Stimulated activated CD8-positive, alpha-beta memory T cell treated with anti-CD3 and anti-CD28 coated beads, Interleukin-12 subunit alpha, Interleukin-12 subunit beta, amount 100 ng/mL, for 24 hours (primary cell): Measurements from ENCODE around the gene RIC8A.
"Not testable (repeated sequence)": the region's sequence is repeated elsewhere in the genome, so short reads cannot be mapped to it uniquely, and the experiment has no call there.

ENCODE experiments used
- DNase-seq: peaks from one replicate; pipeline ENCODE4 v3.0.0-alpha.2; 2020; ENCODE audit errors: extremely low read depth

The RIC8A gene

DNA sequence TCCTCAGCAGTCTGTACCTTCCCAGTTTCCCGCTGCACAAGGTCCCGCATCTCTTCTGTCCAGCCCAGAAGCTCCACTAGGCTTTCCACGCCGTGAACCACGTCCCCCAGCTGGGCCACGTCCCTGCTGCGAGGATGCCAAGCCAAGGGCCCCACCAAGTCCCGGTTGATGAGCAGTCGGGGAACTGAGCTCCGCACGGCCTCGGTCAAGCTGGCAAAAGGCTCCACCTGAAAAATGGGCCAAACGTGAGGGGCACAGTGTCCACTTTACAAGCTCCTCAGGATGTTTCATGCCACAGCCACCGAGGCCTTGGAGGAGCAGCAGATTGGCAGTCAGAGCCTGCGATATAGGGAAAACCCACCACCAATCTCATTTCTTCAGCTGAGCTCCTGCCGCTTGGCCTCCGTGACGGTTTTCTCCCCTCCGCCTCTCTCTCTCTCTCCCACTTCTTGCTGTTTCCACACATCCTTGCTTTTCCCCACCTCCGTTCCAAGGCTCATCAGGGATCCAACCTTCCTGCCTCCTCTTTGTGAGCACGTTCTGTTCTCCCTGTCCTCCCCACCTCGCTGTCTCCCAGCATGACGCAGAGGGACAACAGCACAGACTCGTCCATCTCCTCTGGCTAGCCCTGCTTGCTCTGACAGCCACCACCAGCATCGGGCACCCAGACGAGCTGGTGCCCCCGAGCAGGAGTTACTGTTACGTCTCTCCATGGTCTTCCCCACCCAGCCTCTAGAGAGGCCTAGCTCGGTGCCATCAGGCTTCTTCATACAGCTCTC is 11.5 kb downstream of the RIC8A start:
- no peak for DNase-seq

DNA sequence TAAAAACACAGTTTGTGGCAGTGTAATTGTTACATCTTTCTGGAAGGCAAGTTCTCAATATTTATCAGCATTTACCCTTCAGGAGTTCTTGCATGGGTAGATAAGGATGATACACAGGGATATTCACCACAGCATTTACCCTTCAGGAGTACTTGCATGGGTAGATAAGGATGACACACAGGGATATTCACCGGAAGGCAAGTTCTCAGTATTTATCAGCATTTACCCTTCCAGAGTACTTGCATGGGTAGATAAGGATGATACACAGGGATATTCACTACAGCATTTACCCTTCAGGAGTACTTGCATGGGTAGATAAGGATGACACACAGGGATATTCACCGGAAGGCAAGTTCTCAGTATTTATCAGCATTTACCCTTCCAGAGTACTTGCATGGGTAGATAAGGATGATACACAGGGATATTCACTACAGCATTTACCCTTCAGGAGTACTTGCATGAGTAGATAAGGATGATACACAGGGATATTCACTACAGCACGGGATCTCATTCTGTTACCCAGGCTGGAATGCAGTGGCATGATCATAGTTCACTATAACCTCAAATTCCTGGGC is 13.2 kb downstream of the RIC8A start:
- not testable (repeated sequence) for DNase-seq

- no peak for DNase-seq
These were observed 14.0 kb downstream of the RIC8A start for GRCh38 chr11:221539-221938.

- DNase-seq = no peak
These were observed 14.7 kb downstream of the RIC8A start for GRCh38 chr11:221998-222789.

DNA sequence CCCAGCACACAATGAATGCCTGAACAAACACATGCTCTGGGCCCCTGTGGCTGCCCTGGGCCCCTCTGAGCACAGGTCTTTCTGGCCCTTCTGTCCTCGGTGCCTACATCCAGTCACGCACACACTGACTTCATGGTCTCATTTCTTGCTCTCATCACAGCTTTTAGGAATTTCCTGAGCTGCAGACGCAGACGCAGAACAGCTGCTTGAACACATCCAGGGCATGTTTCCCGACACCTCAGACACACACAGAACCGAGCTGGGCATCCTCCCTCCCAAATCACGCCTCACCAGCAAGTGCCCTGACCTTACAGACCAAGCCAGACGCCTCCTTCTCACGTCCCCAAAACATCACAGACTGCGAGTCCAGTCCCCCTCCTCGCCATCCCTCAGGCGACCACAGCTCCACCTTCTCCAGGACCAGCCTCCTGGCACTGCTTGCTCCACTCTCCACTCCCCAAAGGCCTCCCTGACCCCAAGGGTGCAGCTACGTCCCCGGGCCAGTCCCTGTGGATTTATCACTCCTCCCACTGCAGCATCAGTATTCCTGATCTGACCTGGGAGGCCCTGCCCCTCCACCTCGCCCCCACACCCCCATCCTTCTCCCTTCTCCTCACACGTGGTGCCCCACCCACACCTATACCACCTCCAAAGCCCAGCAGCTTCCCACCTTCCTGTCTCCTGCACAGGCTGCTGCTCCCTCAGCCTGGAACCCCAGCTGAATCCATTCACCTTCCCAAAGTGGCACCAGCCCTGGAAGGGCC is 15.7 kb downstream of the RIC8A start:
- DNase-seq = no peak

- no peak for DNase-seq
These were observed 16.4 kb downstream of the RIC8A start for GRCh38 chr11:223884-224283.

GRCh38 chr11:224424-224823 is 16.9 kb downstream of the RIC8A start:
- DNase-seq = no peak

GRCh38 chr11:225734-226453 is 18.4 kb downstream of the RIC8A start:
- no peak for DNase-seq

GRCh38 chr11:227824-228379 is 20.4 kb downstream of the RIC8A start:
- no peak for DNase-seq

GRCh38 chr11:230431-230830 is 22.9 kb downstream of the RIC8A start:
- no peak for DNase-seq

GRCh38 chr11:232783-233565 is 25.5 kb downstream of the RIC8A start:
- DNase-seq = no peak

DNA sequence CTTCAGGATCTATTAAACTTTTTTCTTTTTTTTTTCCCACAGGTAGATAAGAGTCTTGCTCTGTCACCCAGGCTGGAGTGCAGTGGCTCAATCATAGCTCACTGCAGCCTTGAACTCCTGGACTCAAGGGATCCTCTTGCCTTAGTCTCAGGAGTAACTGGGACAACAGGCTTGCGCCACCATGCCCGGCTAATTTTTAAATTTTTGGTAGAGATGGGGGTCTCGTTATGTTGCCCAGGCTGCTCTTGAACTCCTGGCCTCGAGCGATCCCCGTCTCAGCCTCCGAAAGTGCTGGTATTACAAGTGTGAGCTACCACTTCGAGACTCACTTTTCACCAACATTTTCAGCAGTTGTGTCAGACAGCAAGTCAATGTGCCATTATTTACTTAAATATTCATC is 27.7 kb downstream of the RIC8A start:
- DNase-seq = no peak

DNA sequence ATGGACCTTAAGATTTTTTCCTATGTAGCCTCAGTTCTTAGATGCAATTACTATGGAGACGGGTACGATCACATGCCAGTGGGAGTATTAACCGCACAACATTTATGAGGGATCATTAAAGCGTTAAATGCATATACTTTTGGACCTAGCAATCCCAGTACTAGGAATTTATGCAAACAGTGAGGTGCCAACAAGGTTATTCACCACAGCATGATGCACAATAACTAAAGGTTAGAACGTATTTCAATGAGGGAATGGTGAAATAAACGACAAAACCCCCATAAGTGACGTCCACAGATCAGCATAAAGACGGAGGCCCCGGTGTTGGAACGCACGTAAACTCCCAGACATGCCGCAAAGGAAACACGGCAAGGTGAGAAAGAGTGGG is 28.1 kb downstream of the RIC8A start:
- peak; percentile 43 for DNase-seq

DNA sequence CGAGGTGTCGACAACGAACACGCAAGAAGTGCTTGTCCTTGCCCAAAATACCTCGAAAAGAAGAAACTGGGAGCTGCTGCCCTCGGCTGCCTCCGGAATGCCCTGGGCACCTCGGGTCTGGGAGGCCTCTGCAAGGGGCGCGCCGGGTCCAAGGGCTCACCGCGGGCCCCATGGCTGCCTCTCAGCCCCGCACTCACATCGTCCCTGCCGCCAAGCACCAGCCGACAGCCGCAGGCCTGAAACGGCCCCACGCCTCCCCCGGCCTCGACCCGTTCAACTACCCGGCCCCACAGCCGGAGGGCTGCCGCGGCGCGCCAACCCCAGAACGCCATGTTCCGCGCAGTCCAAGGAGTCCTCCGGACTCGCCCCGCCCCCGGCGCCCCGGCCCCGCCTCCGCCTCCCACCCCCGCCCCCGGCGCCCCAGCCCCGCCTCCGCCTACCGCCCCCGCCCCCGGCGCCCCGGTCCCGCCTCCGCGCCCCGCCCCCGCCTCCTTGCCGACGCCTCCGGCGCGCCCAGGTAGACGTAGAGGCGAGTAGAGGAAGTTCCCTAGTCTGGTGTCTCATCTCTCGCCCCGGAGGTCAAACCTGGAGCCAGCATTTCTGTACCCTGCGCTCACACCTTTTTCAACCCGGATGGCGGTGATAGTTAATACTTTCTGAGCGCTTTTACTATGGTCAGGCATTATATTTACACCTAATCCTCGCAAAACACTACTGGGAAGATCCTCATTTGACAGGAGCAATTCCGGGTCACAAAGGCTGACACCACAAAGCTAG is 28.7 kb downstream of the RIC8A start, which contains the start of gene SIRT3:
Gene SIRT3, minus strand, starts transcription at position 346 of the 777 bp plus-strand sequence. Its CDS starts 14 bp downstream, at position 332.
- DNase-seq = peak; percentile 56

GRCh38 chr11:236774-237767 is 29.6 kb downstream of the RIC8A start, which contains the start of gene PSMD13:
Gene PSMD13 (plus strand): TSS chr11:236976. CDS start chr11:237050, 74 bp downstream.
- peak; percentile 85 for DNase-seq

GRCh38 chr11:238346-238745 is 30.8 kb downstream of the RIC8A start:
- not testable (repeated sequence) for DNase-seq

- DNase-seq = no peak
These were observed 32.8 kb downstream of the RIC8A start for GRCh38 chr11:240315-240714.

- DNase-seq = no peak
These were observed 34.1 kb downstream of the RIC8A start for GRCh38 chr11:241634-242033.
